NCI-H510A (cell line): Measurements from ENCODE around the gene TRIM67.
"Not testable (repeated sequence)": the region's sequence is repeated elsewhere in the genome, so short reads cannot be mapped to it uniquely, and the experiment has no call there.

ENCODE experiments used
- DNase-seq: peaks from one replicate; lab custom pipeline; 2025; lab: John Stamatoyannopoulos, UW

The TRIM67 gene

GRCh38 chr1:231161667-231162296 lies at the start of gene TRIM67:
Gene TRIM67 (plus strand): TSS chr1:231162058. CDS start chr1:231162970, 912 bp downstream.
- DNase-seq: peak; percentile 73

- no peak for DNase-seq
Measured at GRCh38 chr1:231116738-231117137, 45.1 kb upstream of the TRIM67 start.

- no peak for DNase-seq
Measured at GRCh38 chr1:231118704-231119453, 43.0 kb upstream of the TRIM67 start.

GRCh38 chr1:231121533-231121932 lies 40.3 kb upstream of the TRIM67 start:
- no peak for DNase-seq

GRCh38 chr1:231122143-231122542 lies 39.7 kb upstream of the TRIM67 start:
- no peak for DNase-seq

GRCh38 chr1:231124746-231125145 lies 37.1 kb upstream of the TRIM67 start:
- no peak for DNase-seq

GRCh38 chr1:231125972-231126580 lies 35.8 kb upstream of the TRIM67 start:
- DNase-seq: no peak

GRCh38 chr1:231127106-231127505 lies 34.8 kb upstream of the TRIM67 start:
- not testable (repeated sequence) for DNase-seq

GRCh38 chr1:231128471-231128870 lies 33.4 kb upstream of the TRIM67 start:
- DNase-seq: not testable (repeated sequence)

GRCh38 chr1:231130544-231130943 lies 31.3 kb upstream of the TRIM67 start:
- no peak for DNase-seq

- not testable (repeated sequence) for DNase-seq
Measured at GRCh38 chr1:231132591-231132990, 29.3 kb upstream of the TRIM67 start.

GRCh38 chr1:231134624-231135023 lies 27.2 kb upstream of the TRIM67 start:
- DNase-seq: no peak

GRCh38 chr1:231138236-231138635 lies 23.6 kb upstream of the TRIM67 start:
- DNase-seq: no peak

- no peak for DNase-seq
Measured at GRCh38 chr1:231139125-231139649, 22.7 kb upstream of the TRIM67 start.

GRCh38 chr1:231139659-231140654 lies 21.9 kb upstream of the TRIM67 start:
- DNase-seq: no peak

- no peak for DNase-seq
Measured at GRCh38 chr1:231144416-231145193, 17.3 kb upstream of the TRIM67 start.

GRCh38 chr1:231147896-231148295 lies 14.0 kb upstream of the TRIM67 start:
- DNase-seq: no peak

GRCh38 chr1:231151811-231152210 lies 10.0 kb upstream of the TRIM67 start:
- DNase-seq: no peak

GRCh38 chr1:231153726-231154125 lies 8.1 kb upstream of the TRIM67 start:
- peak; percentile 52 for DNase-seq

GRCh38 chr1:231155808-231156207 lies 6.0 kb upstream of the TRIM67 start:
- DNase-seq: no peak

GRCh38 chr1:231157311-231157710 lies 4.5 kb upstream of the TRIM67 start:
- DNase-seq: no peak
